Measurements from ENCODE around the gene GUCA1C. TPM values are rescaled to one million over a fixed set of nuclear protein-coding genes. Genes with fewer than 3 reads are reported as not detected.

Gene GUCA1C
- polyA plus RNA-seq, 2 donors: not detected

- Histone ChIP-seq H3K9me3 (ENCODE audit: control insufficient read depth in 2 of 2, insufficient read depth in 1 of 2, low read depth in 1 of 2, low read length in 1 of 2) (no peaks in the 10 kb centered on the region), H3K4me1 (ENCODE audit: control insufficient read depth in 2 of 2, insufficient read depth in 2 of 2, low read length in 1 of 2) (no peaks in the 10 kb centered on the region), H3K27me3 (ENCODE audit: control insufficient read depth in 1 of 2, insufficient read depth in 2 of 2, low read length in 2 of 2) (no peaks in the 10 kb centered on the region), H3K27ac (ENCODE audit: low read depth in 2 of 2, low read length in 1 of 2) (no peak overlapping the region), H3K36me3 (ENCODE audit: control insufficient read depth in 2 of 2, insufficient read depth in 2 of 2, low read length in 1 of 2) (no peaks in the 10 kb centered on the region), H3K4me3 (ENCODE audit: low read depth in 1 of 2, low read length in 2 of 2) (no peak overlapping the region)
Observed at GRCh38 chr3:108882762-108883161, 70.9 kb downstream of the GUCA1C start.

GRCh38 chr3:108879915-108880314, 73.8 kb downstream of the GUCA1C start:
- H3K27me3 ChIP-seq (ENCODE audit: control insufficient read depth in 1 of 2, insufficient read depth in 2 of 2, low read length in 2 of 2): no peaks in the 10 kb centered on the region
- no peak overlapping the region for H3K4me3 ChIP-seq (ENCODE audit: low read depth in 1 of 2, low read length in 2 of 2)
- 89 to 92% methylated on average over 8 of the region's 8 CpGs for WGBS, 2 donors
- H3K36me3 ChIP-seq (ENCODE audit: control insufficient read depth in 2 of 2, insufficient read depth in 2 of 2, low read length in 1 of 2): no peaks in the 10 kb centered on the region
- no peaks in the 10 kb centered on the region for H3K9me3 ChIP-seq (ENCODE audit: control insufficient read depth in 2 of 2, insufficient read depth in 1 of 2, low read depth in 1 of 2, low read length in 1 of 2)
- no peak overlapping the region for H3K27ac ChIP-seq (ENCODE audit: low read depth in 2 of 2, low read length in 1 of 2)
- H3K4me1 ChIP-seq (ENCODE audit: control insufficient read depth in 2 of 2, insufficient read depth in 2 of 2, low read length in 1 of 2): no peaks in the 10 kb centered on the region

- H3K27me3 ChIP-seq (ENCODE audit: control insufficient read depth in 1 of 2, insufficient read depth in 2 of 2, low read length in 2 of 2): no peaks in the 10 kb centered on the region
- no peaks in the 10 kb centered on the region for H3K4me1 ChIP-seq (ENCODE audit: control insufficient read depth in 2 of 2, insufficient read depth in 2 of 2, low read length in 1 of 2)
- H3K36me3 ChIP-seq (ENCODE audit: control insufficient read depth in 2 of 2, insufficient read depth in 2 of 2, low read length in 1 of 2): no peaks in the 10 kb centered on the region
- no peak overlapping the region for H3K27ac ChIP-seq (ENCODE audit: low read depth in 2 of 2, low read length in 1 of 2)
- H3K4me3 ChIP-seq (ENCODE audit: low read depth in 1 of 2, low read length in 2 of 2): no peak overlapping the region
- H3K9me3 ChIP-seq (ENCODE audit: control insufficient read depth in 2 of 2, insufficient read depth in 1 of 2, low read depth in 1 of 2, low read length in 1 of 2): no peaks in the 10 kb centered on the region
- 30 to 46% methylated on average over 1 of the region's 1 CpG for WGBS, 2 donors
Observed at GRCh38 chr3:108877901-108878300, 75.8 kb downstream of the GUCA1C start.

- no peaks in the 10 kb centered on the region for H3K9me3 ChIP-seq (ENCODE audit: control insufficient read depth in 2 of 2, insufficient read depth in 1 of 2, low read depth in 1 of 2, low read length in 1 of 2)
- 85 to 92% methylated on average over 6 of the region's 6 CpGs for WGBS, 2 donors
- H3K4me3 ChIP-seq (ENCODE audit: low read depth in 1 of 2, low read length in 2 of 2): no peak overlapping the region
- H3K27ac ChIP-seq (ENCODE audit: low read depth in 2 of 2, low read length in 1 of 2): no peak overlapping the region
- no peaks in the 10 kb centered on the region for H3K4me1 ChIP-seq (ENCODE audit: control insufficient read depth in 2 of 2, insufficient read depth in 2 of 2, low read length in 1 of 2)
- H3K27me3 ChIP-seq (ENCODE audit: control insufficient read depth in 1 of 2, insufficient read depth in 2 of 2, low read length in 2 of 2): no peaks in the 10 kb centered on the region
- no peaks in the 10 kb centered on the region for H3K36me3 ChIP-seq (ENCODE audit: control insufficient read depth in 2 of 2, insufficient read depth in 2 of 2, low read length in 1 of 2)
Observed at GRCh38 chr3:108863799-108864135, 89.9 kb downstream of the GUCA1C start.

- H3K9me3 ChIP-seq (ENCODE audit: control insufficient read depth in 2 of 2, insufficient read depth in 1 of 2, low read depth in 1 of 2, low read length in 1 of 2): no peaks in the 10 kb centered on the region
- H3K27ac ChIP-seq (ENCODE audit: low read depth in 2 of 2, low read length in 1 of 2): no peak overlapping the region
- 47 to 50% methylated on average over 7 of the region's 7 CpGs for WGBS, 2 donors
- H3K27me3 ChIP-seq (ENCODE audit: control insufficient read depth in 1 of 2, insufficient read depth in 2 of 2, low read length in 2 of 2): no peaks in the 10 kb centered on the region
- no peaks in the 10 kb centered on the region for H3K36me3 ChIP-seq (ENCODE audit: control insufficient read depth in 2 of 2, insufficient read depth in 2 of 2, low read length in 1 of 2)
- no peak overlapping the region for H3K4me3 ChIP-seq (ENCODE audit: low read depth in 1 of 2, low read length in 2 of 2)
- no peaks in the 10 kb centered on the region for H3K4me1 ChIP-seq (ENCODE audit: control insufficient read depth in 2 of 2, insufficient read depth in 2 of 2, low read length in 1 of 2)
Observed at GRCh38 chr3:108862865-108863798, 90.5 kb downstream of the GUCA1C start.

- no peaks in the 10 kb centered on the region for H3K27me3 ChIP-seq (ENCODE audit: control insufficient read depth in 1 of 2, insufficient read depth in 2 of 2, low read length in 2 of 2)
- no peaks in the 10 kb centered on the region for H3K4me1 ChIP-seq (ENCODE audit: control insufficient read depth in 2 of 2, insufficient read depth in 2 of 2, low read length in 1 of 2)
- no peak overlapping the region for H3K27ac ChIP-seq (ENCODE audit: low read depth in 2 of 2, low read length in 1 of 2)
- no peaks in the 10 kb centered on the region for H3K36me3 ChIP-seq (ENCODE audit: control insufficient read depth in 2 of 2, insufficient read depth in 2 of 2, low read length in 1 of 2)
- 38 to 49% methylated on average over 1 of the region's 1 CpG for WGBS, 2 donors
- no peaks in the 10 kb centered on the region for H3K9me3 ChIP-seq (ENCODE audit: control insufficient read depth in 2 of 2, insufficient read depth in 1 of 2, low read depth in 1 of 2, low read length in 1 of 2)
- no peak overlapping the region for H3K4me3 ChIP-seq (ENCODE audit: low read depth in 1 of 2, low read length in 2 of 2)
Observed at GRCh38 chr3:108861401-108861800, 92.3 kb downstream of the GUCA1C start.

Other genes with a start within 250 kb of the GUCA1C start
- not detected for gene RETNLB, start 196.5 kb downstream of the GUCA1C start, polyA plus RNA-seq
- gene TRAT1, start 131.1 kb downstream of the GUCA1C start, polyA plus RNA-seq: under 1 TPM; 0.13 to 0.20 TPM
- not detected for gene MORC1, start 164.3 kb upstream of the GUCA1C start, polyA plus RNA-seq
- gene C3orf85, start 182.8 kb upstream of the GUCA1C start, polyA plus RNA-seq: not detected

Data from esophagus (tissue), 2 donors.